HEK293 (cell line): ENCODE results near the gene CFAP99.

Experiments
- CTCF ChIP-seq: fragments of 450-650 bp; formaldehyde crosslinking; IDR thresholded peaks from 2 replicates; pipeline ENCODE4 v1.5.1; 2016; ENCODE audit warnings: missing biosample characterization, missing genetic modification characterization
- OSR2 ChIP-seq: fragments of 450-650 bp; formaldehyde crosslinking; IDR thresholded peaks from 2 replicates; pipeline ENCODE4 v1.5.1; 2016; ENCODE audit warnings: missing biosample characterization, missing genetic modification characterization
- TRIM28 ChIP-seq: IDR thresholded peaks from 2 replicates; pipeline ENCODE4 v1.6.1; 2011; ENCODE audit warnings: low read length, control low read depth, borderline replicate concordance
- YY1 ChIP-seq: fragments of 450-650 bp; formaldehyde crosslinking; IDR thresholded peaks from 2 replicates; pipeline ENCODE4 v1.5.1; 2018; ENCODE audit warnings: missing biosample characterization, missing genetic modification characterization
- ZNF175 ChIP-seq: fragments of 450-650 bp; formaldehyde crosslinking; IDR thresholded peaks from 2 replicates; pipeline ENCODE4 v1.5.1; 2016; ENCODE audit warnings: missing biosample characterization, missing genetic modification characterization
- ZNF202 ChIP-seq: fragments of 450-650 bp; formaldehyde crosslinking; IDR thresholded peaks from 2 replicates; pipeline ENCODE4 v1.5.1; 2016; ENCODE audit warnings: missing biosample characterization, missing genetic modification characterization, borderline replicate concordance
- ZNF266 ChIP-seq: fragments of 450-650 bp; formaldehyde crosslinking; IDR thresholded peaks from 2 replicates; pipeline ENCODE4 v1.5.1; 2016; ENCODE audit warnings: missing biosample characterization, missing genetic modification characterization, low read depth
- ZNF341 ChIP-seq: fragments of 450-650 bp; formaldehyde crosslinking; IDR thresholded peaks from 2 replicates; pipeline ENCODE4; 2016; ENCODE audit warnings: low read depth, missing biosample characterization, missing genetic modification characterization
- ZNF549 ChIP-seq: fragments of 450-650 bp; IDR thresholded peaks from 2 replicates; pipeline ENCODE4 v1.5.1; 2018; ENCODE audit warnings: missing biosample characterization, missing genetic modification characterization, mild to moderate bottlenecking, inconsistent platforms, moderate library complexity
- ZNF560 ChIP-seq: fragments of 450-650 bp; formaldehyde crosslinking; IDR thresholded peaks from 2 replicates; pipeline ENCODE4 v1.5.1; 2017; ENCODE audit warnings: missing biosample characterization, missing genetic modification characterization, borderline replicate concordance
- ZNF843 ChIP-seq: fragments of 450-650 bp; formaldehyde crosslinking; IDR thresholded peaks from 2 replicates; pipeline ENCODE4 v1.5.1; 2016; ENCODE audit warnings: missing biosample characterization, missing genetic modification characterization
- TF ChIP-seq, protein P1 (sequence below): IDR thresholded peaks from 2 replicates; pipeline ENCODE4 v1.6.1; 2011; ENCODE audit warnings: mild to moderate bottlenecking, low read depth, low read length, borderline replicate concordance

- TF ChIP-seq CTCF (tag by site-specific recombination) (no peak), ZNF202 (no peak), ZNF560 (tag by site-specific recombination) (no peak), ZNF549 (no peak), YY1 (no peak), ZNF341 (tag by site-specific recombination) (no peak), ZNF266 (tag by site-specific recombination) (no peak), ZNF175 (no peak), TRIM28 (no peak), OSR2 (no peak), ZNF843 (tag by site-specific recombination) (no peak)
- TF ChIP-seq, protein P1, sequence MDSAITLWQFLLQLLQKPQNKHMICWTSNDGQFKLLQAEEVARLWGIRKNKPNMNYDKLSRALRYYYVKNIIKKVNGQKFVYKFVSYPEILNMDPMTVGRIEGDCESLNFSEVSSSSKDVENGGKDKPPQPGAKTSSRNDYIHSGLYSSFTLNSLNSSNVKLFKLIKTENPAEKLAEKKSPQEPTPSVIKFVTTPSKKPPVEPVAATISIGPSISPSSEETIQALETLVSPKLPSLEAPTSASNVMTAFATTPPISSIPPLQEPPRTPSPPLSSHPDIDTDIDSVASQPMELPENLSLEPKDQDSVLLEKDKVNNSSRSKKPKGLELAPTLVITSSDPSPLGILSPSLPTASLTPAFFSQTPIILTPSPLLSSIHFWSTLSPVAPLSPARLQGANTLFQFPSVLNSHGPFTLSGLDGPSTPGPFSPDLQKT, result no peak
Observed at GRCh38 chr4:2482693-2483092, 63.9 kb downstream of the CFAP99 start.
